Activated CD4-positive, alpha-beta T cell treated with anti-CD3 and anti-CD28 coated beads, Interleukin-2, amount 10 ng/mL, durations not matched to agents 7 days and 5 days (primary cell): ENCODE data around the gene RS1. TPM values are rescaled to one million over a fixed set of nuclear protein-coding genes. Genes with fewer than 3 reads are reported as not detected.

Experiments used
- CTCF ChIA-PET: fragments of 350-600 bp; sonication (Branson Sonifier 250); formaldehyde crosslinking; loops from one replicate; lab custom pipeline; 2021; ENCODE audit warnings: antibody characterized with exemption; lab: Charles Lee
- POLR2A ChIA-PET: fragments of 350-600 bp; sonication (Branson Sonifier 250); formaldehyde crosslinking; loops from one replicate; lab custom pipeline; 2021; ENCODE audit warnings: antibody characterized with exemption; lab: Charles Lee
- DNase-seq: peaks from one replicate; pipeline ENCODE4 v3.0.0-alpha.2; 2020
- H3K27ac Mint-ChIP-seq: one replicate; pipeline ENCODE4 v1.8.0; 2021; ENCODE audit warnings: mild to moderate bottlenecking, moderate library complexity, mixed read lengths
- H3K27me3 Mint-ChIP-seq: one replicate; pipeline ENCODE4 v1.8.0; 2021; ENCODE audit warnings: mixed read lengths
- H3K36me3 Mint-ChIP-seq: one replicate; pipeline ENCODE4 v1.8.0; 2021; ENCODE audit warnings: low read depth, mixed read lengths
- H3K4me1 Mint-ChIP-seq: one replicate; pipeline ENCODE4 v1.8.0; 2021; ENCODE audit warnings: mixed read lengths
- H3K4me3 Mint-ChIP-seq: one replicate; pipeline ENCODE4 v1.8.0; 2021; ENCODE audit warnings: mild to moderate bottlenecking, moderate library complexity, mixed read lengths
- H3K9me3 Mint-ChIP-seq: one replicate; pipeline ENCODE4 v1.8.0; 2021; ENCODE audit warnings: mixed read lengths
- total RNA-seq, 2 experiments: library from RNA; stranded (reverse); gene quantifications; one replicate each; pipeline ENCODE4 v1.2.3, GENCODE V29; 2021

RS1 gene
- total RNA-seq: not detected

GRCh38 chrX:18672008-18672407 is at the start of gene RS1:
RS1 (minus strand) TSS chrX:18672108; CDS start chrX:18672068, 40 bp downstream.
- no peak within 1 kb of the TSS for H3K4me3 Mint-ChIP-seq
- no peaks in the 10 kb centered on the region for H3K9me3 Mint-ChIP-seq

GRCh38 chrX:18719852-18720251 is 47.9 kb upstream of the RS1 start:
- no peak for DNase-seq
- no peaks in the 10 kb centered on the region for H3K9me3 Mint-ChIP-seq
- no peak overlapping the region for H3K4me3 Mint-ChIP-seq
- H3K4me1 Mint-ChIP-seq: peaks cover under 1% of the 10 kb centered on the region
- ChIA-PET POLR2A (no interaction called here), CTCF (no interaction called here)
- no peak overlapping the region for H3K27ac Mint-ChIP-seq
- no peaks in the 10 kb centered on the region for H3K36me3 Mint-ChIP-seq
- no peaks in the 10 kb centered on the region for H3K27me3 Mint-ChIP-seq

More at GRCh38 chrX:18672008-18672407, at the start of gene RS1:
- DNase-seq: no peak
- H3K36me3 Mint-ChIP-seq: no peaks in the 10 kb centered on the region
- H3K27ac Mint-ChIP-seq: no peak within 1 kb of the TSS
- no peaks in the 10 kb centered on the region for H3K27me3 Mint-ChIP-seq
- ChIA-PET POLR2A (no interaction called here), CTCF (interaction anchor here (0.6 kb wide), 1 partner anchor 300 kb away, joined by 4 read pairs; no protein-coding TSS in a partner anchor)
- H3K4me1 Mint-ChIP-seq: peaks cover 12% of the 10 kb centered on the region

- Mint-ChIP-seq H3K4me3 (no peak overlapping the region), H3K36me3 (no peaks in the 10 kb centered on the region), H3K27me3 (no peaks in the 10 kb centered on the region), H3K27ac (no peak overlapping the region), H3K4me1 (no peaks in the 10 kb centered on the region), H3K9me3 (no peaks in the 10 kb centered on the region)
- POLR2A ChIA-PET: no interaction called here
- no peak for DNase-seq
- CTCF ChIA-PET: no interaction called here
These were observed 43.0 kb upstream of the RS1 start for GRCh38 chrX:18714910-18715309.

- ChIA-PET POLR2A (no interaction called here), CTCF (no interaction called here)
- no peak overlapping the region for H3K4me3 Mint-ChIP-seq
- H3K36me3 Mint-ChIP-seq: no peaks in the 10 kb centered on the region
- no peaks in the 10 kb centered on the region for H3K27me3 Mint-ChIP-seq
- H3K9me3 Mint-ChIP-seq: no peaks in the 10 kb centered on the region
- H3K27ac Mint-ChIP-seq: no peak overlapping the region
- DNase-seq: no peak
- H3K4me1 Mint-ChIP-seq: no peaks in the 10 kb centered on the region
These were observed 37.9 kb upstream of the RS1 start for GRCh38 chrX:18709833-18710232.

- no peak within 1 kb of the TSS for H3K4me3 Mint-ChIP-seq
- H3K36me3 Mint-ChIP-seq: no peaks in the 10 kb centered on the region
- no peak for DNase-seq
- no peaks in the 10 kb centered on the region for H3K4me1 Mint-ChIP-seq
- ChIA-PET CTCF (no interaction called here), POLR2A (no interaction called here)
- no peak within 1 kb of the TSS for H3K27ac Mint-ChIP-seq
- no peaks in the 10 kb centered on the region for H3K27me3 Mint-ChIP-seq
- H3K9me3 Mint-ChIP-seq: no peaks in the 10 kb centered on the region
These were observed 35.6 kb upstream of the RS1 start, which contains the start of gene PPEF1 for GRCh38 chrX:18707426-18708049. PPEF1 (plus strand) TSS chrX:18707645; CDS start chrX:18707781, 136 bp downstream.

GRCh38 chrX:18702362-18703195 is 30.7 kb upstream of the RS1 start:
- H3K4me3 Mint-ChIP-seq: no peak overlapping the region
- no peaks in the 10 kb centered on the region for H3K4me1 Mint-ChIP-seq
- no peak for DNase-seq
- no peaks in the 10 kb centered on the region for H3K36me3 Mint-ChIP-seq
- CTCF ChIA-PET: interaction anchor here (0.6 kb wide), 2 partner anchors 15 to 1753 kb away, joined by 3 read pairs; no protein-coding TSS in a partner anchor
- H3K27ac Mint-ChIP-seq: no peak overlapping the region
- no peaks in the 10 kb centered on the region for H3K9me3 Mint-ChIP-seq
- POLR2A ChIA-PET: no interaction called here
- H3K27me3 Mint-ChIP-seq: no peaks in the 10 kb centered on the region

GRCh38 chrX:18701621-18702361 is 29.9 kb upstream of the RS1 start:
- no peaks in the 10 kb centered on the region for H3K9me3 Mint-ChIP-seq
- no peak overlapping the region for H3K4me3 Mint-ChIP-seq
- no peaks in the 10 kb centered on the region for H3K27me3 Mint-ChIP-seq
- ChIA-PET CTCF (interaction anchor here (1.1 kb wide), 1 partner anchor 32 kb away, joined by 3 read pairs; no protein-coding TSS in a partner anchor), POLR2A (no interaction called here)
- DNase-seq: no peak
- no peak overlapping the region for H3K27ac Mint-ChIP-seq
- no peaks in the 10 kb centered on the region for H3K4me1 Mint-ChIP-seq
- H3K36me3 Mint-ChIP-seq: no peaks in the 10 kb centered on the region

- Mint-ChIP-seq H3K9me3 (no peaks in the 10 kb centered on the region), H3K27ac (no peak overlapping the region), H3K36me3 (no peaks in the 10 kb centered on the region), H3K4me1 (no peaks in the 10 kb centered on the region), H3K4me3 (no peak overlapping the region), H3K27me3 (no peaks in the 10 kb centered on the region)
- POLR2A ChIA-PET: no interaction called here
- CTCF ChIA-PET: no interaction called here
- no peak for DNase-seq
These were observed 27.1 kb upstream of the RS1 start for GRCh38 chrX:18698737-18699650.

GRCh38 chrX:18696653-18697052 is 24.7 kb upstream of the RS1 start:
- Mint-ChIP-seq H3K36me3 (no peaks in the 10 kb centered on the region), H3K4me3 (no peak overlapping the region), H3K9me3 (no peaks in the 10 kb centered on the region), H3K27me3 (no peaks in the 10 kb centered on the region), H3K4me1 (no peaks in the 10 kb centered on the region), H3K27ac (no peak overlapping the region)
- ChIA-PET POLR2A (no interaction called here), CTCF (interaction anchor here (0.7 kb wide), 1 partner anchor 342 kb away, joined by 4 read pairs; the partner anchor contains the start of gene SCML2)
- no peak for DNase-seq

- ChIA-PET CTCF (no interaction called here), POLR2A (no interaction called here)
- no peak overlapping the region for H3K27ac Mint-ChIP-seq
- no peak overlapping the region for H3K4me3 Mint-ChIP-seq
- no peaks in the 10 kb centered on the region for H3K4me1 Mint-ChIP-seq
- no peak for DNase-seq
- no peaks in the 10 kb centered on the region for H3K36me3 Mint-ChIP-seq
- H3K27me3 Mint-ChIP-seq: no peaks in the 10 kb centered on the region
- H3K9me3 Mint-ChIP-seq: no peaks in the 10 kb centered on the region
These were observed 20.6 kb upstream of the RS1 start for GRCh38 chrX:18692541-18692940.

GRCh38 chrX:18691431-18691830 is 19.5 kb upstream of the RS1 start:
- Mint-ChIP-seq H3K27ac (no peak overlapping the region), H3K36me3 (no peaks in the 10 kb centered on the region), H3K4me3 (no peak overlapping the region), H3K4me1 (no peaks in the 10 kb centered on the region), H3K27me3 (no peaks in the 10 kb centered on the region), H3K9me3 (no peaks in the 10 kb centered on the region)
- DNase-seq: no peak
- ChIA-PET POLR2A (no interaction called here), CTCF (no interaction called here)

GRCh38 chrX:18687856-18688495 is 16.1 kb upstream of the RS1 start:
- Mint-ChIP-seq H3K4me3 (no peak overlapping the region), H3K27ac (no peak overlapping the region), H3K9me3 (no peaks in the 10 kb centered on the region), H3K36me3 (no peaks in the 10 kb centered on the region), H3K27me3 (no peaks in the 10 kb centered on the region), H3K4me1 (no peaks in the 10 kb centered on the region)
- ChIA-PET CTCF (interaction anchor here (1.0 to 1.7 kb wide), 2 partner anchors 10 to 24 kb away, joined by 3 to 4 read pairs; no protein-coding TSS in a partner anchor), POLR2A (no interaction called here)
- DNase-seq: no peak
